Stimulated activated CD4-positive, alpha-beta T cell treated with anti-CD3 and anti-CD28 coated beads, Interleukin-2, amount 100 ng/mL, for 48 hours (primary cell): ENCODE results near the gene PCNX1.
"Not testable (repeated sequence)": the region's sequence is repeated elsewhere in the genome, so short reads cannot be mapped to it uniquely, and the experiment has no call there.

Experiments
- DNase-seq, 2 donors: peaks; one replicate each; pipeline ENCODE4 v3.0.0-alpha.2; 2020

The PCNX1 gene

DNA sequence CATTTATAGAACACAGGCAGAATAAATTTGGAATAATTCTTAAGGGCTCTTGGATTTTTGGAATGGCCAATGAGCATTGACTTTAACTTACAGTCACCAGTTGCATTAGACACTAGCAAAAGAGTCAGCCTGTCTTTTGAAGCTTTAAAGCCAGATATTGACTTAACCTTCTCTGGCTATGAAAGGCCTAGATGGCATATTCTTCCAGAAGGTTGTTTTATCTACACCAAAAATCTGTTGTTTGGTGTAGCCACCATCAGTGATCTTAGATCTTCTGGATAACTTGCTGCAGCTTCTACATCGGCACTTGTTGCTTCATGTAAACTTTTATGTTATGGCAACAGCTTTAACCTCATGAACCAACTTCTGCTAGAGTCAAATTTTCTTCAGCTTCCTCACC is 10.4 kb downstream of the PCNX1 start:
- no peak for DNase-seq

DNA sequence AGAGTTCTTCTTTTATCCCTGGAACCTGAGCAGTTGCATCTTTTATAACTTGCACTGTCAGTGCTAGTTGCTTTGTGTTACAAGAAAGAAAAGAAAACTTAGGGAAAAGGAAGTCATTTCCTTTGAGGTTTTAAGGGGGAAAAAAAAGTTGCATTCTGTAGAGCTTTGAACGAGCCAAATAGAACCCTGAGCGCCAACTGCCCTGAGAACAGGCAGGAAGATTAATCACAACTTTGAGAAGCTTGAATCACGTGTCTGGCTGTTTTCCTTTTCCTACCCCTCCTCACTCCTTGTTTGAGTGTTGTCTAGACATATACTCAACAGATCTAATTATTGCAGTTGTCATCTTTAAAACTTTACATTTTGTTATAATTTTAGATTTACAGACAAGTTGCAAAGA is 12.5 kb downstream of the PCNX1 start:
- DNase-seq = no peak

DNA sequence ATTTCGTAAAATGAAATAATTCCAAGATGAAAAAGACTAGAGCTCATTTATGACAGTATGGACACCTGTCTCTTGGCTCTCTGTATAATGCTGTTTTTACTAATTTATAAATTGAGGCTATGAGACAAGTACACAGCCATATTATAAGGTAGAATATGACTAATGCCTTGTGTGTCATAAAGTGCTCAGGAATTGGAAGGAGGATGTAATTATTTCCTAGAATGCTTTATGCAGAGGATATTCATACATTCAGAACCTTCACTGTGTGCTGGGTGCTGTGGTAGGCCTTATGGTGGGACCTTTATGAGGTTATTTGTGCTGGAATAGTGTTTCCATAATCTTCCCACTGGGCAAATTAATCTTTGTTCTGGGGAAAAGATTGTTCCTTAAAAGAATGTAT is 13.3 kb downstream of the PCNX1 start:
- DNase-seq = no peak

DNA sequence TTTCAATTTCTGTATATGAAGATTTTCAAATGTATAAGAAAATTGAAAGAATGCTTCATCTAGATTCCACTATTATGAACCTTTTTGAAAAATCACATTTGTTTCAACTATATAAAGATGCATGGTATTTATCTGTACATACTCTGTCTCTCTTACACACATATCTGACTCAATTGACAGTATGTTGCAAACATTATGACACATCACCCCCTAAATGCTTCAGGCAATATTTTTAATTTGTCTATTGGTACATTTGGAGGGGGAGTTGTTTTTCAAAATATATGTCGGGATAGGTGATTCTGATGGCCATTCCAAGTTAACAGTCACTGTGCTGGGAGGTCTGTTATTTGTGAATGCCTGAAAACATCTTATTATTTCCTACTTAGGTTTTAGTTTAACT is 14.4 kb downstream of the PCNX1 start:
- no peak for DNase-seq

DNA sequence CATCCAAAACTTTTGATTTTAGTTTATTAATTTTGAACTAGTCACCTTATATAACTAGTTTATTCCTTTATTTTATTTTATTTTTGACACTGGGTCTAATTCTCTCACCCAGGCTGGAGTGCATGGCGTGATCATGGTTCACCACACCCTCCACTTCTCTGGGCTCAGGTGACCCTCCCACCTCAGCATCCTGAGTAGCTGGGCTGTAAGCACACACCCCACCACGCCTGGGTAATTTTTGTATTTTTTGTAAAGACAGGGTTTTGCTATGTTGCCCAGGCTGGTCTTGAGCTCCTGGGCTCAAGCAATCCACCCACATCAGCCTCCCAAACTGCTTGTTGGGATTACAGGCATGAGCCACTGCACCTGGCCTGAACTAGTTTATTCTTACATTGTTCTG is 17.3 kb downstream of the PCNX1 start:
- DNase-seq = no peak

DNA sequence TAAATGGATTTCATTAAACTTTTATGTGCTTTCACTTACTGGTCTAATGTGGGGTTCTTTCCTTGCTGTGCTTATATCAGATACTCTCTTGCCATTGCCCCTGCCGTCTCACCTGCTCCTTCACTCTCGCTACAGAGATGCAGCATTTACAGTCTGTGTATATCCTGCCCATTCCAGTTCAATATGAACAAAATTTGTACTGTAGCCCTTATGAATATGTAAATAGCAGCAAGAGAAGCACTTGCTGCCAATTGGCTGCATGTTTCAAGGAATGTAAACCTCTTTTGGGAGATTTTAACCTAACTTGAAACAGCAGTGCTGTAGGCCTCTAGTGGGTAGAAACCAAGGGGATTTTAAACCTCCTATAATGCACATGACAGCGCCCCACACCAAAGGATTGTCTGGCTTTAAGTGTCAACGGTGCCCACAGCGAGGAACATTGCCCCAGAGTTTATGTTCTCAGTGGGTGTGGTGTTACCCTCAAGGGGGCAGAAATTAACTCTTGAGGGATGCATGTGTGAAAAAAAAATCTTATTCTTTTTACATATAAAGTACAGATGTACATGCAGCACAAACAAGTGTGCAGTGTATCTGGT is 19.1 kb downstream of the PCNX1 start:
- DNase-seq = no peak

DNA sequence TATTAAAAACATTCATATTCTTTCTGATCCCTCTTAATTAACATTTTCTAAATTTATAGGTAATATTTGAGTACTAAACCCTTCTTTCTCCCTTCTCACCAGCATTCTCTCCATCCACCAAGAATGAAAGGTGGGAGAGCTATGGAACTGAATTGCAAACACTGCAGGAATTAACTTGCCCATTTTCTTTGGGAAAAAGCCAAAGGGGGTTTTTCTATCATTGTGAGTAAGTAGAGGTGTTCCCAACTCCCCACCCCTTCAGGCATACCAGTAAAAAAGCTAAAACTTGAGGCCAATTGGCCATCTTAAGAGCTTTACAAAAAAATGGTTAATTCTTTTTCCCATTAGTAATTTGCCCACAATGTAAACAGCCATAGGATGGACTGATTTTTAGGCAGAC is 23.7 kb downstream of the PCNX1 start:
- no peak for DNase-seq

DNA sequence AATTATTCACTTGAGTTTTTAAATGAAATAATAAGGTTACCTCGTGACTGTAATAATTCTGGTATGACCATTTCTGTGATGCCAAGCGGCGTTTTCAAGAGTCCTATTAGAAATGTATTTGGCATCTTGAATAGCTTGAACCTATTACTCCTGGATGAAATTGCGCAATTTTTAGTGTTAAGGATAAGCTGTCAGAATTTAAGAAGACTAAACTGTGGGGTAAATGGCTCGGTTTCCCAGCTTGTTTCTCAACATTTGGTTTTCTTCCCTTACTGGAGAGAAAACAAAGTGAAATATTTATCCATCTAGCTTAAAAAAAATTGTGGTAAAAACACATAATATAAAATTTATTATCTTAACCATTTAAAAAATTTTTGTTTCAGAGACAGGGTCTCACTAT is 26.8 kb downstream of the PCNX1 start:
- no peak for DNase-seq

DNA sequence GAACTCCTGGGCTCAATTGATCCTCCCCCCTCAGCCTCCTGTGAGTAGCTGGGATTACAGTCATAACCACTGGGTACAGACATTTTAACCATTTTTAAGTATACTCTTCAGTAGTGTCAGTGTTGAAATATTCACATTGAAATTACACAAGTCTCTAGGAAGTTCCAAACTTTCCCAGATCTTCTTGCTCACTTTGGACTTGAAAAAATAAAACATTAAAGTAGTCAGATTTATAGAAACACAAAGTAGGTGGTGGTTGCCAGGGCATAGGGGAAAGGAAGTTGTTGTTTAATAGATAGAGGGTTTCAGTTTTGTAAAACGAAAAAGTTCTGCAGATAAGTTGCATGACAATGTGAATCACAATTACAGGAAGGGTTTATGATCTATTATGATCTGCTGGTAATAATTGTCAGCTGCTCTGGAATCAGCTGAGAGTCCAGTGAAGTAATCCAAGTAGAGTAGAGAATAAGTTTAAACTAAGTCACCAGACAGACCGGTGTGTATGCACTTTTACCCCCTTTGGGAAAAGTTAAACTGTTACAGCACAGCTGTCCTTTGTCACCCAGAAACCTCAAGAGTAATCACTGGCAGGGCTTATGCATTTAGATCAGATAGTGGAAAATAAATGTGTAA is 27.4 kb downstream of the PCNX1 start:
- DNase-seq = no peak

DNA sequence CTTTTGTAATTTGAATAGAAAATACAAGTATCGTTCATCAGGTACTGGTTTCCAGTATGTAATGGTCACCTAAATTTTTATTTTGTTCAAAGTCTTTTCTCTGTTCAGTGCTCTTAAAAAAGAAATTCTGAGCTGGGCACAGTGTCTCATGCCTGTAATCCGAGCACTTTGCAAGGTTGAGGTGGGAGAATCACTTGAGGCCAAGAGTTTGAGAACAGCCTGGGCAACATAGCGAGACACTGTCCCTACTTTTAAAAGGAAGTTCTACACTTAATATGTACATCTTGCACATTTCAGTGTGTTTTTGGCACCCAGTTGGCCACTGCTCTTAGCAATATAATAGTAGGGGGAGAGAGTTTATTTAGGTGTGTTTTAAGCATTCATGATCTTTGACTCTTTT is 27.9 kb downstream of the PCNX1 start:
- no peak for DNase-seq

DNA sequence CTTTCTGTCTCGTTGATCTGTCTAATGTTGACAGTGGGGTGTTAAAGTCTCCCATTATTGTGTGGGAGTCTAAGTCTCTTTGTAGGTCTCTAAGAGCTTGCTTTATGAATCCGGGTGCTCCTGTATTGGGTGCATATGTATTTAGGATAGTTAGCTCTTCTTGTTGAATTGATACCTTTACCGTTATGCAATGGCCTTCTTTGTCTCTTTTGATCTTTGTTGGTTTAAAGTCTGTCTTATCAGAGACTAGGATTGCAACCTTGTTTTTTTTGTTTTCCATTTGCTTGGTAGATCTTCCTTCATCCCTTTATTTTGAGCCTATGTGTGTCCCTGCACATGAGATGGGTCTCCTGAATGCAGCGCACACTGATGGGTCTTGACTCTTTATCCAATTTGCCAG is 32.4 kb downstream of the PCNX1 start:
- DNase-seq = not testable (repeated sequence)

DNA sequence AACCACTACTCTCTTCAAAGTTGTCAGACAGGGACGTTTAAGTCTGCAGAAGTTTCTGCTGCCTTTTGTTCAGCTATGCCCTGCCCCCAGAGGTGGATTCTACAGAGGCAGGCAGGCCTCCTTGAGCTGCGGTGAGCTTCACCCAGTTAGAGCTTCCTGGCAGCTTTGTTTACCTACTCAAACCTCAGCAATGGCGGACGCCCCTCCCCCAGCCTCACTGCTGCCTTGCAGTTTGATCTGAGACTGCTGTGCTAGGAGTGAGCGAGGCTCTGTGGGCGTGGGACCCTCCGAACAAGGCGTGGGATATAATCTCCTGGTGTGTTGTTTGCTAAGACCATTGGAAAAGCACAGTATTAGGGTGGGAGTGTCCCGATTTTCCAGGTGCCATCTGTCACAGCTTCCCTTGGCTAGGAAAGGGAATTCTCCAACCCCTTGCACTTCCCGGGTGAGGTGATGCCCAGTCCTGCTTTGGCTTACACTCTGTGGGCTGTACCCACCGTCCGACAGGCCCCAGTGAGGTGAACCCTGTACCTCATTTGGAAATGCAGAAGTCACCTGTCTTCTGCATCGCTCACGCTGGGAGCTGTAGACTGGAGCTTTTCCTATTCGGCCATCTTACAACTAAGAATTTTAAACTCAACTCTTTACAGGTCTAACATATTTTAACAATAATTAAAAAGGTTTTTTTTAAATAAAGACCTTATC is 34.5 kb downstream of the PCNX1 start:
- DNase-seq = peak; percentile 28 to 35

DNA sequence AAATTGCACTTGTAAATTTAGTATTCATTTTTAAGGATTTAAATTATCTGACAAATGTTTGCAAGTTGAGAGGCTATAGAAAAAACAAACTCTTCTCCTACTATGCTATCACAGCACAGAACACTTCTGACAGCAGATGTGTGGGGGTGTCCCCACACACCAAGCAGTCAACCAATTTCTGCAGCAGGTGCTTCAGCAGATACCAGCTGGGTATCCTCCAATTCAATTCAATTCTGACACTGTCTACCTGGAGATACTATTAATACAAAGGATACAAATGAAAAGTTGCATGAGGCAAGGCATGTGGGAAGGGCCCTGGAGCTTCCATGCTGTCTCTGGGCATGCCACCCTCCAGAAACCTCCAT is 35.1 kb downstream of the PCNX1 start:
- no peak for DNase-seq

DNA sequence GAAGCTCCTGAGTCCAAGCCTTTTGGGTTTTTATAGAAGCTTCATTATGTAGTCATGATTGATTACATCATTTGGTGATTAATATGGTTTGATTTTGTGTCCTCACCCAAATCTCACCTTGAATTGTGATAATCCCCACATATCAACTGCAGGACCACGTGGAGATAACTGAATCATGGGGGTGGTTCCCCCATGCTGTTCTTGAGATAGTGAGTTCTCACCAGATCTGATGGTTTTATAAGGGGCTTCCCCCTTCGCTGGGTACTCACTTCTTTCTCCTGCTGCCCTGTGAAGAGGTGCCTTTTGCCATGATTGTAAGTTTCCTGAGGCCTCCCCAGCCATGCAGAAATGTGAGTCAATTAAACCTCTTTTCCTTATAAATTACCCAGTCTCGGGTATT is 35.5 kb downstream of the PCNX1 start:
- not testable (repeated sequence) for DNase-seq

DNA sequence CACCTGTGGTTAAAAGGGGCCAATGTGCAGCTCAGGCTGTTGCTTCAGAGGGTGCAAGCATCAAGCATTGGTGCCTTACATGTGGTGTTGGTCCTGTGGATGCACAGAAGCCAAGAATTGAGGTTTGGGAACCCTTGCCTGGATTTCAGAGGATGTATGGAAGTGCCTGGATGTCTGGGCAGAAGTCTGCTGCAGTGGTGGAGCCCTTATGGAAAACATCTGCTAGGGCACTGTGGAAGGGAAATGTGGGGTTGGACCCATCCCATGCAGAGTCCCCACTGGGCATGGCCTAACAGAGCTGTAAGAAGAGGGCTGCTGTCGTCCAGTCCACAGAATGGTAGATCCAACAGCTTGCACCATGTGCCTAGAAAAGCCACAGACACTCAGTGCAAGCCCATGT is 36.6 kb downstream of the PCNX1 start:
- DNase-seq = no peak

DNA sequence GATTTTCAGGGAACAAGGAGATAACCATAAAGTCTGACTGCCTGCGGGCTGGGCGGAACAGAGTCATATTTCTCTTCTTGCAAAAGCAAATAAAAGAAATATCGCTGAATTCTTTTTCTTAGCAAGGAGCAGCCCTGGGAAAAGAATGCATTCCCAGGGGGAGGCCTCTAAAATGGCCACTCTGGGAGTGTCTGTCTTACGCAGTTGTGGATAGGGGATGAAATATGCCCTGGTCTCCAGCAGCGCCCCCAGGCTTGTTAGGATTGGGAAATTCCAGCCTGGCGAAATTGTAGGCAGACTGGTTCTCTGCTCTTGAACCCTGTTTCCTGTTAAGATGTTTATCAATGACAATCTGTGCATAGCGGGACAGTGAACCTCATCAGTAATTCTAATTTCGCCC is 40.5 kb downstream of the PCNX1 start:
- no peak for DNase-seq

DNA sequence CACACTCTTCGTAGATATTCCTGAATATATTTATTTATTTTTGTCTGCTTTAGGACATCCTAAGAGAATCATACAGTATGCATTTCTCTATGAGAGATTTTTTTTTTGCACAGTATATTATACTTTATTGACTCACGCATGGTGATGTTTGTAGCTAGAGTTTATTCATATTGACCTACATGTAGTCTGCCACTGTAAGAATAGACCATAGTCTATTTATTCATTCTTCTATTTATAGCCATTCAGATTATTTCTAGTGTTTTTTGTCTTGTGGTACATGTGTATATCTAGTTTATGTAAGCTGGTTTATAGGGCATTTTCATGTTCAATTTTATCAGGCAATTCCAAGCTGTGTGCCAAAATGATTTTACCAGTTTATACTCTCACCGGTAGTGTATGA is 45.2 kb downstream of the PCNX1 start:
- no peak for DNase-seq

DNA sequence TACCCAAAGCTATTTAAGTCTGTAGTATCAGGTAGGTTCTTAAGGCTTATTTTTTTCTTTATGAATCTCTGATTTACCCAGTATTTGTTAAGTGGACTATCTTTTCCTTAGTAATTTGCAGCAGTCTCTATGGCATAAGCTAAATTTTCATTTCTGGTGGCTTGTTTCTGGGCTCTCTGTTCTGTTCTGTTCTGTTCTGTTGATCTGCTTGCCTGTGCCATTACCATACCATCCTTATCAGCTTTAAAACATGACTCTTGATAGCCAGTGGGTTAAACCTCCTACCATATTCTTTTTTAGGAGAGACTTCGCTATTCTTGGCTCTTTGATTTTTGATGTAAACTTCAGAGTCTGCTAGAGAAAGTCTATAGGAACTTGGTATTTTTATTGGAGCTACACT is 46.8 kb downstream of the PCNX1 start:
- DNase-seq = no peak

DNA sequence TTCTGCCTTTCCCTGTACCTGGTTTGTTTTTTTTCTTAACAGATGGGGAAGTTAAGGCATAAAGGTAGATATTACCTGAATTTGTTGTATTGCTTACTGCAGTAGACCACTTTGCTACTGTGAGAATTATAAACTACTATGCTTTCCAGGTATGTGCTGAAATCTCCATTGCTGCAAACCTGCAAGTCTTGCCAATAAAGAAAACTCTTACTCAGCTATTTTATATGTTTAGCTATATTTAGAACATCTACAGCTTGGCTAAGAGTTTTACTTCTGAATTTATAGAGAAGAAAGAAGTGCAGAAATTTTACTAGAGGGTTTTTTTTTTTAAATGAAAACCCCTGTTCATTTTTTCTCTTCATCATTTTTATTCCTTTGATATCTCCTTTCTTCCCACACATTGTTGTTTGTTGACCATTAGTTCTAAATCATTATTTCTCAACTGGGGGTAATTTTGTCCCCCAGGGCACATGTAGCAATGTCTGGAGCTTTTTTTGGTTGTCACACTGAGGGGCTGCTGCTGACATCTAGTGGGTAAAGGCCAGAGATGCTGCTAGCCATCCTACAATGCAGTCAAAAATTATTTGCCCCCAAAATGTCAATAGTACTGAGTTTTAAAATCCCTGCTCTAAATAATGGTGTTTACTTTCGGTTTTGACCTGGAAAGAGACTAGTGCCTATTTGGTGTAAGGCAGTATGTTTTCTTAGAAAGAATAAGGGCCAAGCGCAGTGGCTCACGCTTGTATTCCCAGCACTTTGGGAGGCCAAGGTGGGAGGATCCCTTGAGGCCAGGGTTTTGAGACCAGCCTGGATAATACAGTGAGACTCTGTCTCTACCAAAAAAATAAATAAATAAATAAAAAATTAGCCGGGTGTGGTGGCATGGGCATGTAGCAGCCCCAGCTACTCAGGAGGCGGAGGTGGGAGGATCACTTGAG is 48.6 kb downstream of the PCNX1 start:
- no peak for DNase-seq

DNA sequence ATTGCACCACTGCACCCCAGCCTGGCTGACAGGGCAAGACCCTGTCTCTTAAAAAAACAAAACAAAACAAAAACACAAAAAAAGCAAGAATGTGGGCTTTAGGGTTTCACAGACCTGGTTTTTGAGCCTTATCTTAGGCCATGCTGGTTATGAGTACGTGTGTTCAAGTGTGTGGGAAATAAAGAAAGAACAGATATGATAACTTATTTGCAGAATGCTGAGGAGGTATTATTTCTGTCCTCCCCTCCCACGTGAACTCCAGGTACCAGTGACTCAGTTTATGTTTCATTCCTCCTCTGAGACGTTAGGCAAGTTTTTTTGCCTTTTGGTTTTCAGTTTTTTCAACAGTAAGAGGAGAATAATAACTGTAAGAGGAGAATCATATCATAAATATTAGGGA is 49.3 kb downstream of the PCNX1 start:
- DNase-seq = no peak

DNA sequence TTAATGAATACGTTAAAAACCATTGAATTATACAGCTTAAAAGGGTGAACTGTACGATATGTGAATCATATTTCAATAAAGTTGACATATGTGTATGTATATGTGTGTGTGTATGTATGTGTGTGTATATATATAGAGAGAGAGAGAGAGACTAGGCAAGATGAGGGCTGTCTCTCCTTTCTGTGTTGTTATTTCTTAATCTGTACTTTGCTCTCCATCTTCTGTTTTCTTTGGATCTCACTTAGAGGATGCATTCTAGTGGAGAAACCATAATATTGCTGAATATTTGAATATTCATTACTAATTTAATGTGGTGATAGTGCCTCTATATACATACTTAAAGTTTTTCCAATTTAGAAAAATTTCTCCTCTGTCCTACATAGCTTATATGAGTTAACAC is 50.5 kb downstream of the PCNX1 start:
- no peak for DNase-seq

DNA sequence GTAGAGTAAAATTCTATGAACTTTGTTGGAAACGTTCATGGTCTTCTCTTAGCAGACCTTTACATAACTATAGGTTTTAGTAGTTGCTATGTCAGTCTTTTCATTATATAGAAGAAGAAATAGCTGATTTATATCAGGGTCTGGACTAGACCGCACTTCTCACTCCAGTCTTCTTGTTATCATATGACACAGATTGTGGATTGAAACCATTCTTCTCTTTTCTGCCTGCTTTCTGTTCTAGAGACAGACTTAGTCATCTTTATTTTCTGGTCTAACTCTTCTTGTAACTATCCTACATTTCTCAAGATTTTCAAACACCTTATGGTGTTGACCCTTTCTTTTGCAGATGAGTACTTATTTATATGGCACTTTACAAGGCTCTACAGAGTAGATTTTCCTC is 55.7 kb downstream of the PCNX1 start:
- no peak for DNase-seq

DNA sequence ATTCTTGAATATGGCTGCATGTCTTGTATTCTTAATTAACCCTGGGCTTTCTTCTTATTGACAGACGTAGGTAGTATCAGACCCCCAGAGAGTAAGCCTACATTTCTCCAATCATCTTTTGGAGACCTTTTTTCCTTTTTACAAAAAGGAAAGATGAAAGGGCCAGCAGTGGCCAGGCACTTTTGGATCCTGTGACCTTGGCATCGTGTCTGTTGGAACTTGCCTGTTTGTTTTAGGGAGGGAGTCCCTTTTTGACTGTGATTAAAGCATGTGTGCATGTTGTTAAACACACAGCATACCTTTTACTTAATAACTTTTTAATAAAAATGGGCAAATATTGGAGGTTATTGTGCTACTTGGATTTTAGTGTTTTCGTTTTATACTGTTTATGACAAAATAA is 57.2 kb downstream of the PCNX1 start:
- no peak for DNase-seq

DNA sequence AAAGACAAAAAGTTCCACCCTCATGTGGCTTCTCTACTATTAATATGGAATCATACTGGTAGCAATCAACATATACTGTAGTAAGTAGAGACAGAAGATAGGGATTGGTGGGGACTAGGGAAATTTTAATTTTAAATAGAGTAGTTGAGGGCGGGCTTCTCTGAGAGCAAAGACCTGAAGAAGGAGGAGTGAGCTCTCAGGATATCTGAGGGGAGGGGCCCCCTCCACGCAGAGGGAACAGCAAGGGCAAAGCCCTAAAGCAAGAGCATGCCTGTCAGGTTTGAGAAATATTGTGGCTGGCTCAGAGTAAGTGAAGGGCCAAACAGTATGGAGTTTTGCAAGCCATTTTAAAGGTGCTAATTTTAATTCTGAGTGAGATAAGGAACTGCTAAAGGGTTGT is 64.3 kb downstream of the PCNX1 start:
- no peak for DNase-seq
